DND-41 (cell line): ENCODE results near the gene COL20A1.

Source experiments
- EZH2 ChIP-seq: IDR thresholded peaks from 3 replicates; pipeline ENCODE4 v1.6.1; 2012; ENCODE audit warnings: borderline replicate concordance, low read depth, mild to moderate bottlenecking, moderate library complexity, low read length, inconsistent platforms; ENCODE audit not compliant: severe bottlenecking
- TF ChIP-seq, protein P1 (sequence below): IDR thresholded peaks from 2 replicates; pipeline ENCODE4 v1.5.1; 2012; ENCODE audit warnings: borderline replicate concordance, low read length, moderate library complexity, mild to moderate bottlenecking; ENCODE audit not compliant: poor library complexity, severe bottlenecking; ENCODE audit errors: extremely low read depth

DNA sequence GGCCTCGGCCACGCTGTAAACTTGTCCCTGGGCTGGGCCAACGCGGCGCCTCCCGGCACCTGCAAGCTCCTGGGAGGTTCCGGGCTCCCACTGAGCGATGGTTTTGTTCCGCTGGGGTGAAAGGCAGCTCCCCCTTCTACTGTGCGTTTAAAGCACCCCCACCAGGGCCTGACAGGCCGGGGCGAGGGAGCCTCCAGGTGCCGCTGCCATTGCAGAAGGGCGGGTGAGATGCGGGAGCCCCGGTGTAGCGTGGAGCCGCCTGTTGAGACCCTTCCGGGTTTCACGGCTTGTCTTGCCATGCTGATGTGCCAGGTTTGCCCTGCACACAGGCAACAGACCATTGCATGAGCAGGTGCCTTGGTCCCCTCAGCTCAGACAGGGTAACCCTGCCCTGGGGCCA, 2.9 kb downstream of the COL20A1 start:
- TF ChIP-seq, protein P1, sequence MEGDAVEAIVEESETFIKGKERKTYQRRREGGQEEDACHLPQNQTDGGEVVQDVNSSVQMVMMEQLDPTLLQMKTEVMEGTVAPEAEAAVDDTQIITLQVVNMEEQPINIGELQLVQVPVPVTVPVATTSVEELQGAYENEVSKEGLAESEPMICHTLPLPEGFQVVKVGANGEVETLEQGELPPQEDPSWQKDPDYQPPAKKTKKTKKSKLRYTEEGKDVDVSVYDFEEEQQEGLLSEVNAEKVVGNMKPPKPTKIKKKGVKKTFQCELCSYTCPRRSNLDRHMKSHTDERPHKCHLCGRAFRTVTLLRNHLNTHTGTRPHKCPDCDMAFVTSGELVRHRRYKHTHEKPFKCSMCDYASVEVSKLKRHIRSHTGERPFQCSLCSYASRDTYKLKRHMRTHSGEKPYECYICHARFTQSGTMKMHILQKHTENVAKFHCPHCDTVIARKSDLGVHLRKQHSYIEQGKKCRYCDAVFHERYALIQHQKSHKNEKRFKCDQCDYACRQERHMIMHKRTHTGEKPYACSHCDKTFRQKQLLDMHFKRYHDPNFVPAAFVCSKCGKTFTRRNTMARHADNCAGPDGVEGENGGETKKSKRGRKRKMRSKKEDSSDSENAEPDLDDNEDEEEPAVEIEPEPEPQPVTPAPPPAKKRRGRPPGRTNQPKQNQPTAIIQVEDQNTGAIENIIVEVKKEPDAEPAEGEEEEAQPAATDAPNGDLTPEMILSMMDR: no peak
- TF ChIP-seq EZH2: no peak
